ENCODE measurements around the gene MICOS13.

The MICOS13 gene

GRCh38 chr19:5672708-5673459 is 7.4 kb downstream of the MICOS13 start (continued):
- no peak for TF ChIP-seq ZNF362 (tag by site-specific recombination; IDR thresholded peaks at IDR 0.05)
- no peak for TF ChIP-seq ZNF555 (tag by site-specific recombination; conservative IDR thresholded peaks at IDR 0.05)
- TF ChIP-seq, protein P1, sequence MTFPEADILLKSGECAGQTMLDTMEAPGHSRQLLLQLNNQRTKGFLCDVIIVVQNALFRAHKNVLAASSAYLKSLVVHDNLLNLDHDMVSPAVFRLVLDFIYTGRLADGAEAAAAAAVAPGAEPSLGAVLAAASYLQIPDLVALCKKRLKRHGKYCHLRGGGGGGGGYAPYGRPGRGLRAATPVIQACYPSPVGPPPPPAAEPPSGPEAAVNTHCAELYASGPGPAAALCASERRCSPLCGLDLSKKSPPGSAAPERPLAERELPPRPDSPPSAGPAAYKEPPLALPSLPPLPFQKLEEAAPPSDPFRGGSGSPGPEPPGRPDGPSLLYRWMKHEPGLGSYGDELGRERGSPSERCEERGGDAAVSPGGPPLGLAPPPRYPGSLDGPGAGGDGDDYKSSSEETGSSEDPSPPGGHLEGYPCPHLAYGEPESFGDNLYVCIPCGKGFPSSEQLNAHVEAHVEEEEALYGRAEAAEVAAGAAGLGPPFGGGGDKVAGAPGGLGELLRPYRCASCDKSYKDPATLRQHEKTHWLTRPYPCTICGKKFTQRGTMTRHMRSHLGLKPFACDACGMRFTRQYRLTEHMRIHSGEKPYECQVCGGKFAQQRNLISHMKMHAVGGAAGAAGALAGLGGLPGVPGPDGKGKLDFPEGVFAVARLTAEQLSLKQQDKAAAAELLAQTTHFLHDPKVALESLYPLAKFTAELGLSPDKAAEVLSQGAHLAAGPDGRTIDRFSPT (tag by site-specific recombination; IDR thresholded peaks at IDR 0.05), result no peak
- TF ChIP-seq ZNF664 (tag by site-specific recombination; IDR thresholded peaks at IDR 0.05), result 0 out of 2 replicates have a peak, but pooled peaks have one; percentile 24

DNA sequence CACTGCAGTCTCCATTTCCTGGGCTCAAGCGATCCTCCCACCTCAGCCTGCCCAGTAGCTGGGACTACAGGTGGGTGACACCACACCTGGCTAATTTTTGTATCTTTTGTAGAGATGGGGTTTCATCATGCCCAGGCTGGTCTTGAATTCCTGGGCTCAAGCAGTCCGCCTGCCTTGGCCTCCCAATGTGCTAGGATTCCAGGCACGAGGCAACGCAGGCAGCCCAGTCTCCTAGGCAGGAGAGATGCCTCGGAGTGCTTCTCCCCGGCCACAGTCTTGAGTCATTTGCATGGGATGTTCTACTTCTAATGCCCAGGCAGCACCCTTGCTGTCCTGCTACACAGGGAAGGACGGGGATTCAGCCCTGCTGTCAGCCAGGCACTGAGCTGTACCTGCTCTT is 8.7 kb downstream of the MICOS13 start:
- CTCF ChIA-PET, result no interaction called here

GRCh38 chr19:5669212-5669611 is 11.1 kb downstream of the MICOS13 start:
- Histone ChIP-seq H3K4me3 (ENCODE audit: low read depth, low read length) (no peak overlapping the region), H3K27ac (ENCODE audit: extremely low read depth, low read depth, low read length) (no peak overlapping the region), H3K36me3 (ENCODE audit: control insufficient read depth in 2 of 2, insufficient read depth in 1 of 2, low read length in 2 of 2) (peaks cover 22 to 68% of the 10 kb centered on the region in 2 experiments), H3K4me1 (ENCODE audit: control insufficient read depth, insufficient read depth, low read length) (no peaks in the 10 kb centered on the region), H3K9me3 (ENCODE audit: control insufficient read depth, insufficient read depth, low read depth, low read length) (no peaks in the 10 kb centered on the region)
- ChIA-PET POLR2A (interaction anchor here (1.2 kb wide), 1 partner anchor 47 kb away, joined by 3 read pairs; the partner anchor contains the start of genes SAFB and SAFB2), CTCF (interaction anchor here (1.6 kb wide), 1 partner anchor 20 kb away, joined by 3 read pairs; no protein-coding TSS in a partner anchor)
- TF ChIP-seq ZNF626 (tag by site-specific recombination; IDR thresholded peaks at IDR 0.05) (no peak), ZNF600 (tag by site-specific recombination; IDR thresholded peaks at IDR 0.05) (peak; percentile 31), ZNF645 (tag by site-specific recombination; IDR thresholded peaks at IDR 0.05) (no peak)

More for the DNA sequence above, 8.7 kb downstream of the MICOS13 start:
- peaks cover 14 to 44% of the 10 kb centered on the region in 2 experiments for H3K36me3 ChIP-seq (ENCODE audit: control insufficient read depth in 2 of 2, insufficient read depth in 1 of 2, low read length in 2 of 2)
- TF ChIP-seq TCF7L2 (IDR thresholded peaks at IDR 0.05; ENCODE audit: borderline replicate concordance, low read depth, low read length) (no peak), SCRT2 (tag by site-specific recombination; IDR thresholded peaks at IDR 0.05) (0 out of 2 replicates have a peak, but pooled peaks have one; percentile 41), ZNF548 (tag by site-specific recombination; IDR thresholded peaks at IDR 0.05) (no peak), REPIN1 (tag by site-specific recombination; IDR thresholded peaks at IDR 0.05; ENCODE audit: low read depth) (no peak)
- no peak overlapping the region for H3K27ac ChIP-seq (ENCODE audit: extremely low read depth, low read depth, low read length)
- no peak overlapping the region for H3K4me3 ChIP-seq (ENCODE audit: low read depth, low read length)
- POLR2A ChIA-PET, result interaction anchor here (1.6 kb wide), 1 partner anchor 49 kb away, joined by 4 read pairs; the partner anchor contains the start of genes SAFB and SAFB2
- no peaks in the 10 kb centered on the region for H3K9me3 ChIP-seq (ENCODE audit: control insufficient read depth, insufficient read depth, low read depth, low read length)
- no peaks in the 10 kb centered on the region for H3K4me1 ChIP-seq (ENCODE audit: control insufficient read depth, insufficient read depth, low read length)

- Histone ChIP-seq H3K36me3 (ENCODE audit: control insufficient read depth in 2 of 2, insufficient read depth in 1 of 2, low read length in 2 of 2) (peaks cover 31 to 78% of the 10 kb centered on the region in 2 experiments), H3K4me3 (ENCODE audit: low read depth, low read length) (no peak overlapping the region), H3K27ac (ENCODE audit: extremely low read depth, low read depth, low read length) (0 out of 2 replicates have a peak overlapping the region, but pooled peaks have one; percentile 36), H3K4me1 (ENCODE audit: control insufficient read depth, insufficient read depth, low read length) (no peaks in the 10 kb centered on the region), H3K9me3 (ENCODE audit: control insufficient read depth, insufficient read depth, low read depth, low read length) (no peaks in the 10 kb centered on the region)
- TF ChIP-seq ZIC2 (tag by site-specific recombination; IDR thresholded peaks at IDR 0.05) (peak; percentile 66), ZNF529 (tag by site-specific recombination; IDR thresholded peaks at IDR 0.05; ENCODE audit: insufficient replicate concordance) (no peak)
- TF ChIP-seq, protein P1 (tag by site-specific recombination; IDR thresholded peaks at IDR 0.05), result 0 out of 2 replicates have a peak, but pooled peaks have one; percentile 20
- POLR2A ChIA-PET, result interaction anchor here (1.0 kb wide), 1 partner anchor 45 kb away, joined by 7 read pairs; the partner anchor contains the start of genes SAFB and SAFB2
- CTCF ChIA-PET, result interaction anchor here (0.6 kb wide), 1 partner anchor 53 kb away, joined by 3 read pairs; no protein-coding TSS in a partner anchor
Observed at GRCh38 chr19:5667751-5668271, 12.5 kb downstream of the MICOS13 start.

Measured in HEK293 (cell line).